Stimulated activated CD8-positive, alpha-beta memory T cell treated with anti-CD3 and anti-CD28 coated beads, Interleukin-12 subunit alpha, Interleukin-12 subunit beta, amount 100 ng/mL, for 24 hours (primary cell): ENCODE data around the gene NPHP4.

Source experiments
- DNase-seq: peaks from one replicate; pipeline ENCODE4 v3.0.0-alpha.2; 2020; ENCODE audit errors: extremely low read depth

The NPHP4 gene

GRCh38 chr1:6003568-6004411 lies 11.6 kb upstream of the NPHP4 start:
- no peak for DNase-seq

- DNase-seq, result no peak
Observed at GRCh38 chr1:6002714-6003501, 10.7 kb upstream of the NPHP4 start.

GRCh38 chr1:6001992-6002576 lies 9.9 kb upstream of the NPHP4 start:
- DNase-seq, result no peak

GRCh38 chr1:6000444-6001288 lies 8.4 kb upstream of the NPHP4 start:
- no peak for DNase-seq

GRCh38 chr1:5999711-6000443 lies 7.7 kb upstream of the NPHP4 start:
- no peak for DNase-seq

GRCh38 chr1:5998906-5999301 lies 6.7 kb upstream of the NPHP4 start:
- no peak for DNase-seq

- no peak for DNase-seq
Observed at GRCh38 chr1:5998051-5998905, 6.1 kb upstream of the NPHP4 start.

GRCh38 chr1:5997316-5997715 lies 5.1 kb upstream of the NPHP4 start:
- DNase-seq, result no peak

GRCh38 chr1:5996641-5997270 lies 4.5 kb upstream of the NPHP4 start:
- DNase-seq, result no peak

GRCh38 chr1:5995871-5996630 lies 3.8 kb upstream of the NPHP4 start:
- DNase-seq, result no peak

- DNase-seq, result no peak
Observed at GRCh38 chr1:5994713-5995621, 2.7 kb upstream of the NPHP4 start.

- DNase-seq, result no peak
Observed at GRCh38 chr1:5993556-5994491, 1.6 kb upstream of the NPHP4 start.

GRCh38 chr1:5992814-5993555 lies 760 bp upstream of the NPHP4 start:
- no peak for DNase-seq

- DNase-seq, result no peak
Observed at GRCh38 chr1:5991381-5992025, 722 bp downstream of the NPHP4 start.

GRCh38 chr1:5990913-5991312 lies 1.3 kb downstream of the NPHP4 start:
- no peak for DNase-seq
